ENCODE data around the gene STK39. TPM values are rescaled to one million over a fixed set of nuclear protein-coding genes. Genes with fewer than 3 reads are reported as not detected.
"Not testable (repeated sequence)": the region's sequence is repeated elsewhere in the genome, so short reads cannot be mapped to it uniquely, and the experiment has no call there.

The STK39 gene
- total RNA-seq, 1 experiment from 2014 or later, result 22.5 TPM

- DNase-seq (ENCODE audit: low read depth), result no peak
These were observed 197.0 kb downstream of the STK39 start for GRCh38 chr2:168050377-168050776.

GRCh38 chr2:168049609-168050008 lies 197.8 kb downstream of the STK39 start:
- DNase-seq (ENCODE audit: low read depth), result no peak

- no peak for DNase-seq (ENCODE audit: low read depth)
These were observed 200.2 kb downstream of the STK39 start for GRCh38 chr2:168047091-168047690.

GRCh38 chr2:168044579-168044978 lies 202.8 kb downstream of the STK39 start:
- no peak for DNase-seq (ENCODE audit: low read depth)

GRCh38 chr2:168044176-168044575 lies 203.2 kb downstream of the STK39 start:
- DNase-seq (ENCODE audit: low read depth), result no peak

- DNase-seq (ENCODE audit: low read depth), result not testable (repeated sequence)
These were observed 205.1 kb downstream of the STK39 start for GRCh38 chr2:168042127-168042824.

GRCh38 chr2:168039881-168040280 lies 207.5 kb downstream of the STK39 start:
- DNase-seq (ENCODE audit: low read depth), result no peak

GRCh38 chr2:168037778-168038177 lies 209.6 kb downstream of the STK39 start:
- no peak for DNase-seq (ENCODE audit: low read depth)

- DNase-seq (ENCODE audit: low read depth), result no peak
These were observed 211.9 kb downstream of the STK39 start for GRCh38 chr2:168035458-168035857.

GRCh38 chr2:168034616-168035015 lies 212.8 kb downstream of the STK39 start:
- DNase-seq (ENCODE audit: low read depth), result no peak

GRCh38 chr2:168033966-168034365 lies 213.4 kb downstream of the STK39 start:
- DNase-seq (ENCODE audit: low read depth), result no peak

- DNase-seq (ENCODE audit: low read depth), result no peak
These were observed 215.3 kb downstream of the STK39 start for GRCh38 chr2:168032091-168032490.

GRCh38 chr2:168030862-168031624 lies 216.4 kb downstream of the STK39 start:
- peak; percentile 11 for DNase-seq (ENCODE audit: low read depth)

GRCh38 chr2:168029071-168029470 lies 218.3 kb downstream of the STK39 start:
- no peak for DNase-seq (ENCODE audit: low read depth)

- DNase-seq (ENCODE audit: low read depth), result no peak
These were observed 219.0 kb downstream of the STK39 start for GRCh38 chr2:168028362-168028761.

- DNase-seq (ENCODE audit: low read depth), result no peak
These were observed 221.8 kb downstream of the STK39 start for GRCh38 chr2:168025487-168026202.

GRCh38 chr2:168024459-168024858 lies 222.9 kb downstream of the STK39 start:
- DNase-seq (ENCODE audit: low read depth), result no peak

GRCh38 chr2:168021800-168022587 lies 225.4 kb downstream of the STK39 start:
- DNase-seq (ENCODE audit: low read depth), result no peak

- DNase-seq (ENCODE audit: low read depth), result no peak
These were observed 232.0 kb downstream of the STK39 start for GRCh38 chr2:168015274-168015953.

GRCh38 chr2:168009900-168010299 lies 237.5 kb downstream of the STK39 start:
- DNase-seq (ENCODE audit: low read depth), result no peak
